ENCODE measurements around the gene ST7.

The ST7 gene

DNA sequence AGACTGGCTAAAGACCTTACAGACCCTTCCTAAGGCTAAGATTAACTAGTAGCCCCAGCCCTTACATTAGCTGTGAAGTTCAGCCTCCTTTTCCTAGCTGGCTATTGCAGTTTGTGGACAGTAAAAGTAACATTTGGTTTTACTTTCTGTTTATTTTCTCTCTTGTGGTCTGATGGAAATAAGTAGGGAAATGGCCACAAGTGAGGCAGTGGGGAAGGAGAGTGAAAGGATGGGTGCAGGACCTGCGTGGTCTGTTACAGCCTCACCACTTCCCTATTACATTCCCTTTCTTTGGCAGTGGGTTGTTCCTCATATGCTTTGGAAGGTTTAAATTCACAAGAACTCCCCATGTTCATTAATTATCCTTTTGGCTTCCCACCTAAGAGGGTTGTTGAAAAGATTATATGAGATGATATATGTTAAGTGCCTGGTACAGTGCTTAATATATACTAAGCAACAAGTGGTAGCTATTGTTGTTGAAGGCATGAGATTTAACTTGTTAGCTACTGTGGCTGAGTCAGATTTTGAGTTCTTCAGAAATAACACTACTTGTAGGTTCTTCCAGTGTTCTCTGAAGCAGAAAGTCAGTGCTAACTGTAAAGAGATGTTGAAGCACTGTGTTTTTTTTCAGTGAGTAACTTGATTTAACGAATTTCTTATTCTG, 181.7 kb downstream of the ST7 start:
- no peak for DNase-seq

DNA sequence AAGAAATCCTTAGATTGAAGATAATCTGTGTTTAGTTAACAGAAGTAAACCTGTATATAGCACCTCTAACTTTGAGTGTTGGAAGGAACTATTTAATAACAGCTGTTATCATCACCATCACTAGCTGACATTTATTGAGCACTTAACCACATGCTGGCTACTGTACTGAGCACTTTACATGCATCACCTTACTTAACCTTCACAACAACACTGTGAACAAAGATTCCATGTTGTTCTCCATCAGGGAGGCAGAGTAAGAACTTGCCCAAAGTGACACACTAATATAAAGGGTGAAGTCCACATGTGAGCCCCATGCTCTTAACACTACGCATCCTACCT, 182.2 kb downstream of the ST7 start:
- DNase-seq = no peak

DNA sequence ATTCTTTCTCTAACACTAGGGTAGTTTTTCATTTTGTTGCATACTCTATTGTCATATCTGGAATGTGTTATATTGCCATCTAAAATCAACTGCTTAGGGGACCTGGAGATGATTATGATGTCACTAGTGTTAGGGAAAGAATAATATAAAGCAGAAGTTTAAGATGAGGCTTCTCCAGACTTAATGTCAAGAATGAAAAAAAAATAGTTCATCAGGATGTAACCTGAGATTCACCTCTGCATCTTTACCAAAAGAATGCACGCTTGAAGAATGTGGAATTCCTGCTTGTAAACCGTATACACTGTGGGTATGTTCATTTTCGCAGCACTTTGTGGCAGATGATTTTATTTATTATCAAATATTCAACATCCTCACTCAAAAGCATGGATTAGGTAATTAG, 184.6 kb downstream of the ST7 start:
- DNase-seq = no peak

DNA sequence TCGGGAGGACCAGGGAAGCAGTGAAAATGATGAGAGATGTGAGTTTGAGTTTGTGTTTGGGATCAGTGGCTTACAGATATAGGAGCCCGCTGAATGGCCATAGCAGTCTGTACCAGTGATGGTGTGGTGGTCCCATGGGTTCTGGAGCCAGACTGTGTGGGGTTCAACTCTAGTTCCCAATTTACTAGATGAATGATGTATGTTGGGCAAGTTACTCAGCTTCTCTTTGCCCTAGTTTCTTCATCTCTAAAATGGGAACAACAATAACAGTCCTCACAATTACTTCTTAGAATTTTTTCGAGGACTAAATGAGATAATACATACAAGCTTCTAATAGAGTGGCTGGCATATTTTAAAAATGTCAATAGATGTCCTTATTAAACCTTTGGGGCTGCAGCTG, 185.2 kb downstream of the ST7 start:
- DNase-seq = no peak

DNA sequence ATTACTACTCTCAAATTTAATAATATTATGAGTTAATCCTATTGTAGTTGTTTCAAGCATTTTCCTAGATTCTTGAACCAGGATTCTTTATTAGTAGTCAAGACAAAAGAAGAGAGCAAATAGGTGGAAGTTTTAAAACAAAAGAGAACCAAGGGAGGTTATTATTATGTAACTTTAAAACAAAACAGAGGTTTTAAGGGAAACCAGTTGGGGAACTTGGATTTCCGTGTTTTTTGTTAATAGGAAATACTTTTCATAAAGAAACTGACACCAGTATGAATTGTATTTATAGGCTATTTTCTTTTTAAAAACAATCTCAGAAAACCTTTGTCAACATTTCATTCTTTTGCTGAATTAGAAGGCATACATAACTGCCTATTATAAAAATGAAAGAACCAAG, 185.7 kb downstream of the ST7 start:
- DNase-seq = no peak

DNA sequence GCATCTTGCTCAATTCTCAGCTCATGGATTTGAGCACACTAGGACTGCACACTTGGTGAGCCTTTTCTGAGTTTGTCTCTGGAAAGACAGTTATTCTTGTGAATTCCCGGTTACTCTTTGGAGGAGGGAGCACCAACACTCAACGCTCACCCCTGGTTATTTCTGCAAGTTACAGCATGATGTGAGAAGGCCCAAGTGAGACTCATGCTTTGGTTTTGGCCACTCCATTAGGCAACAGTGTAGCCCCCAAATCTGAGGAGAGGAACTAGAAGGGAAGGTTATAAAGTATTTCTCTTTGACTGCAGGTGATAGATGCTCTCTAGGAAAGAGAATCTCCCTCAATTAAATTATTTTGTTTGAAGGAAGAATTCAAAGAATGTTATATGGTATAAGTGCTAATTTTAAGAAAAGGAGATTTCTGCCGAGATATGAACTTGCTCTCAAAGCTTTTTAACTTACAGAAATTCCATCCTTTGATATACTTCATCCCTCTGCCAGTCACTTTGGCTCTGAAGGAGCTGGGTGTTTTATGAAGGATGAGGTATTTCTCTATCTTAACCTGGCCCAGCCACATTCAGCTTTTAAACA, 186.2 kb downstream of the ST7 start:
- no peak for DNase-seq

DNA sequence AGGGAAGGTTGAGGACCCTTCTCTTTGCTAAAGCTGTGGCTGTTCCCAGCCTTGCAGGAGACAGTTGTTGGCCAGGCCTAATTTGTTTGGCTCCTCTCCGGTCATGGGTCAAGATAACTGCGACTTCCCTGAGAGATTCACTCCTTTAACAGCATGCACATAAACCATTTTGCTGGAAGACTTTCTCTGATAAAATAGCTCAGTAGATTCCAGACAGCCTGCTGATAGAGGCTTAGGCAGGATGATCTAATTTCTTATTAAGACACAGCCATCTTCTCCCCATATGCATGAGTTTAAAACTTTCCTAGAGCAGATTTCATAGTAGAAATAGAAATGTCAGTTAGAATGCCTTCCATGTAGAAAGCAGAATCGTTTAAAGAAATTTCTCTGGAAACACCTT, 187.6 kb downstream of the ST7 start:
- no peak for DNase-seq

DNA sequence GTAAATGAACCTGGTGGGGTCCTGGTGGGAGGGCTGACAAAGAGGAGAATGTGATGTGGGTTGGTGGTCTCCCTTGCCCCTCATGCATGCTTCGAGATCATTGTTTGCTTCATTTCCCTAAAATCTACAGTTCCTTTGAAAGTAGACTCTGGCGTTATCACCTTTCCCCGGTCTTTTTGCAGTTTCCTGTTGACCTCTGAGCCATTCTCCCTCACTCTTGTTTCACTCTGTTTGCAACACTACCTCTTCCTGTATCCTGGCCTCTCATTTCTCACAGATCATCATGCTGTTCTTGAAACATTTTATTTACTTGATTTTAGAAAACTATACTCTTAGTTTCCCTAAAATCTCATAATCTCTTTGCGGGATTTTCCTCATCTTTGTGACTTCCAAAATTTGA, 189.8 kb downstream of the ST7 start:
- DNase-seq = no peak

DNA sequence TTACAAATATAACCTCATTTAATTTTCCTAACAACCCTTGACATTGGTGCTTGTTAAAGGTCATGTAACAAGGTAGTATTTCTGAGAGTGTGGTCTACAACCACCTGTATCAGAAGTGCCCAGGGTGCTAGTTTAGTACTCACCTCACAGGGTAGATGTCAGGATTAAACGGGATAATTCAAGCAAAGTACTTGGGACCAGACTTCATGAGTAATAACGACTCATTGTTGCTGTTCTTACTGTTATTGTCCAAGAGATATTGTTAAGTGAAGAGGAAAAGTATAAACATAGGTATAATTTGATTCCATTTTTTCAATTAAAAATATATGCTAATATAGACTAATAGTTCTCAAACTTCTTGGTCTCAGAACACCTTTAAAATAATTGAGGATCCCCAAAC, 190.3 kb downstream of the ST7 start:
- no peak for DNase-seq

DNA sequence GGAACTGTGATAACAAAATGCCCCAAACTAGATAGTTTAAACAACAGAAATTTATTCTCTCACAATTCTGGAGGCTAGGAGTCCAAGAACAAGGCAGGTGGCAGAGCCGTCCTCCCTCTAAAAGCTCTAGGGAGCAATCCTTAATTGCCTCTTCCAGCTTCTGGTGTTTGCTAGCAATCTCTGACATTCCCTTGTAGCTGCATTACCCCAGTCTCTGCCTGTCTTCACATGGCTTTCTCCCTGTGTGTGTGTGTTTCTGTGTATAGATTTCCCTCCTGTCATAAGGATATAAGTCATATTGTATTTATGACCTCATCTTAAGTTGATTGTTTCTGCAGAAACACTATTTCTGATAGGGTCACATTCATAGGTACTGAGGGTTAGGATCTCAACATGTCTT, 192.0 kb downstream of the ST7 start:
- no peak for DNase-seq

DNA sequence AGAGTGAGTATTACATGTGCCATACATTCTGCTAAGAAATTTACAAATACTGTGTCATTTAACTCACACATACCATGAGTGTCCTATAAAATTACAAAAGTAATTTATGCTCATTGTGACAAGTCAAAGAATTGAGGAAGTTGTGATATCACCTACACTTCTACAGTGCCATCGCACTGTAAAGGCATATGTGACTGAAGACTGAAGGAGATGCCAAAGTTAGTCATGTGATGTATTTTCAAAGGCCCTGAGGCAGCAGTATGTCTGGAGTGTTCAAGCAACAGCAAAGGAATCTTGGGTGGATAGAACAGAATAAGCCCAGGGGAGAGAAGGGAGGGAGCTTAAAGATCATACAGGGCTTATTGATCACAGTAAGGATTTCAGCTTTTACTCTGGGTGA, 192.8 kb downstream of the ST7 start:
- no peak for DNase-seq

DNA sequence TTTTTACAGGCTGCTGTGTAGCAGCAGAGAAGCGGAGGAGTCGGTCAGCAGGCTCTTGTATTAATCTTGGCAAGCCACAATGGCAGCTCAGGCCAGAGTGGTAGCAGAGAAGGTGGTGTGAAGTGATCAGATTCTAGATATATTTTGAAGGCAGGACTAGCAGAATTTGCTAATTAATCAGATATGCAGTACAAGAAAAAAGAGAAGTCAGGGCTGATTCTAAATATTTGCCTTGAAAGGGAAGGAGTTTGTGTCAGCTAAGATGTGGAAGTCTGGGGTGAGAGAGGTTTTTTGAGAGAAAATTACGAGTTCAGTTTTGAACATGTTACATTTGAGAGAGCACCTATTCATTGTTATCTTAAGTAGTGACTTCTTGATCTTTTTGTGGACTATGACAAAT, 193.2 kb downstream of the ST7 start:
- DNase-seq = no peak

DNA sequence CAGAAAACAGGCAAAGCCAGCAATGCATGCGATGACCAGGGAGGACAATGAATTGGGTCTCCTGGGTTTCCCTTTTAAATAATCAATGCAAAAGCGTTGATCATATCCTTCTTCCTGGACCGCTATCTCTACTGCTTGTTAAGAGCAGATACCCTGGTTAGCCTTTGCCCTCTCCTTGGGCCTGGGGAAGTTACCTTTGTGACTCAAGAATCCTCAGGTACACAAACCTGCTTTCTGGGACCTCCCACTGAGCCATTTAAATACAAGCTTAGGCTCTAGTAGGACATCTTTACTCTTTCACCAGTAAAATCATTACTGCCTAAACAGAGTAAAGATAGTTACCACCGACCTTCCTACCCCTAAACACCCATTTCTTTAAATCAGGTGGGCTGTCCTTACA, 195.7 kb downstream of the ST7 start:
- no peak for DNase-seq

DNA sequence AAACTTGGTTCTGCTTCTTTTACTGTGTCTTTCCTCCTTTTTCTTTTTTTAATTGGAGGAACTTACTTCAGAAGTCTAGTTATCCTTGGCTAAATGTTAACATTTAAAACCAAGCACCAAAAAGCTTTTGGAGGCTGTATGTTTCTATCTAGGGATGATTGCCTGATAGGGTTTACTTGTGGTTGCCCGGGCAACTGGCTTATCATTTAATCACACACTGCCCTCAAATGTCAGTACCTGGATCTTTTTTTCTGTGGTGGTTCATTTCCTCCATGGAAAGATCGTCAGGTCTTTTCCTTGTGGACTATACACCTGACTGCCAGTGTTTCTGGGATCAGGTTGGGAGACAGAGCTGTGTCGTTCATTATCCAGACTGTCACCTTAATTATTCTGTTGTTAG, 196.4 kb downstream of the ST7 start:
- DNase-seq = no peak

DNA sequence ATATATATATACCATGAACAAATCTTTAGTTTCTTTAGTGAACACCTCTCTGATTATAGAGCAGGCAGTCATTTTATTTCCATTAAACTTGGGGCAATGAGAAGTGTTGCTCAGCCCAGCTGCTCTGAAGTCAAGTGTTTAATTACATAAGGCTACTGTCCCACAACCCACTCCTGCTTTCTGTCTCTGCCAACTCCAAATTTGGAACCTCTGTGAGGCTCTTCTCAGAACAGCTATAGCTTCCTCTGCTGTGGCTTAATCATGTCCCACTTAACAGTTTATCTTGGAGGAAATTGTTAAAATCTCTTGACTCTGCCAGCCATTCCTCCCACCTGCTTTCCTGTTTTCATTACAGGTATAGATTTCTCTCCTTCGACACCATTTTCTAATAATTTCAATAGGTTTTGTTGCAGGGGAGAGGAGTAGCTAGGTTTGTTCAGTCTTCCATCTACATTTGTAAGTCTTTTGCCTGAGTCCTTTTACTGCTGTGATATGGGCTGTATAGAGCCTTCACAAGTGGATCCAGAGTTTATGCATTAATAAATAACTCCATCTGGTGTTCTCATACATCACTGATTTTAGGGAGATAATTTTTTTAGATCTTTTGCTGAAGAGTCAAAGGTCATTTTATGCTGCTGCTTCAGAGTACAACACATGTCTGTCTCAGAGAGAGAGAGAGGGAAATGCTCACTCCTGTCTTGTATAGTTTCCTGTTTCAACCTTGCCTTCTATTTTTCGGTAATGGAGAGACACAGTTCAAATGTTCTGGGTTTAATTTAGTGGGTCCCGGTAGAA, 199.1 kb downstream of the ST7 start:
- DNase-seq = no peak

DNA sequence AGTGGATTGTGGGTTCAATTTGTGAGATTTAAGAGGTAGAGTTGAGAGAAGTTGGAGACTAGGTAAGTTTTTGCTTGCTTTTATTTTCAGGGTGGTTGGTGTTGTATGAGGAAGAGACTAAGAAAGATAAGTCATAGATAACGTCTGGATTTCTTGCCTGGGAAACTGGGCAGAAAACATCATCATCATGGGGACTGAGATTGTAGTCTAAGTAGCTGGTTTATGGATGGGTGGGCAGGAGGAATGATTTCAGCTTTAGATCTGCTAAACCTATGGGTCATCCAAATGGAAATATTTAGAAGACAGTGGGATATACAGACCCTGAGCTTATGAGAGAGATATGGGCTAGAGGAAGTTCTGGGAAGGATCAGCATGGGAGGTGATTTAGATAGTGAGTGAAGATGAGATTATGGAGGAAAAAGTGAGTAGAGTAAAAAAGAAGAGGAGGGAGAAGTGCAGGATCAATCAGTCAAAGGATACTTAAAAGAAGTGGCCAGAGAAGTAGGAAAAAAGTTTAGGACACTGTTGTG, 199.8 kb downstream of the ST7 start:
- no peak for DNase-seq

DNA sequence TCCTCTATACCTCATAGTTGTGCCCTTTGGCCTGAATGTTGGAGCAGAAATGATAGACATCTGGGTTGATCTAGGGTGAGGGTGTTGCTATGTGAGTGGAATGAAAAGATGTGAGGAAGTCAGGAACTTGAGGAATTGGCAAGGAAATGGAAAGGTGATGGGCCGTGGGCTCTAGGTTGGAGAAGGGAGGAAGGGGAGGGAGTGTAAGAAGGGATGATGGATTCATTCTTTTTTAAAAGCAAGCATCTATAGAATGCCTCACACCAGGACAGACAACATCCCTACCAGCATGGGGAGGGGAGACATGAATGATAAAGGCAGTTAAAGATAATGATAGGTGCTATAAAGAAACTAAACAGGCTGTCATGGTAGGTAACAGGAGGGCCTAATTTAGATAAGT, 201.4 kb downstream of the ST7 start:
- no peak for DNase-seq

DNA sequence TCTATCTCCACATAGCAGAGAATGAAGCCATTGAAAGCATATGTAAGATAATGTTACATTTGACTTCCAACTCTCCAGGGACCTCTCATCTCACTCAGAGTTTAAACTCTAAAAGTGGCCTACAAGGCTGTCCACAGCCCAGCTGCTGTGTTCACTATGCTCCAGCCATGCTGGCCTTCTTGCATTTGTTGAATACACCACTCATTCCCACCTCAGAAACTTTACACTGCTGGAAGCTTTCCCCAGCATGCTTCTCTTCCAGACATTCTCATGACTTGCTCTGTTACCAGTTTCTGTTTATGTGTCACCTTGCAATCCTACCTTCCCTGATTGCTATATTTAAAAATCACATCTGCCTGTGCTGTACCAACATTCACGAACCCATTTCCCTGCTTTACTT, 202.4 kb downstream of the ST7 start:
- DNase-seq = no peak

DNA sequence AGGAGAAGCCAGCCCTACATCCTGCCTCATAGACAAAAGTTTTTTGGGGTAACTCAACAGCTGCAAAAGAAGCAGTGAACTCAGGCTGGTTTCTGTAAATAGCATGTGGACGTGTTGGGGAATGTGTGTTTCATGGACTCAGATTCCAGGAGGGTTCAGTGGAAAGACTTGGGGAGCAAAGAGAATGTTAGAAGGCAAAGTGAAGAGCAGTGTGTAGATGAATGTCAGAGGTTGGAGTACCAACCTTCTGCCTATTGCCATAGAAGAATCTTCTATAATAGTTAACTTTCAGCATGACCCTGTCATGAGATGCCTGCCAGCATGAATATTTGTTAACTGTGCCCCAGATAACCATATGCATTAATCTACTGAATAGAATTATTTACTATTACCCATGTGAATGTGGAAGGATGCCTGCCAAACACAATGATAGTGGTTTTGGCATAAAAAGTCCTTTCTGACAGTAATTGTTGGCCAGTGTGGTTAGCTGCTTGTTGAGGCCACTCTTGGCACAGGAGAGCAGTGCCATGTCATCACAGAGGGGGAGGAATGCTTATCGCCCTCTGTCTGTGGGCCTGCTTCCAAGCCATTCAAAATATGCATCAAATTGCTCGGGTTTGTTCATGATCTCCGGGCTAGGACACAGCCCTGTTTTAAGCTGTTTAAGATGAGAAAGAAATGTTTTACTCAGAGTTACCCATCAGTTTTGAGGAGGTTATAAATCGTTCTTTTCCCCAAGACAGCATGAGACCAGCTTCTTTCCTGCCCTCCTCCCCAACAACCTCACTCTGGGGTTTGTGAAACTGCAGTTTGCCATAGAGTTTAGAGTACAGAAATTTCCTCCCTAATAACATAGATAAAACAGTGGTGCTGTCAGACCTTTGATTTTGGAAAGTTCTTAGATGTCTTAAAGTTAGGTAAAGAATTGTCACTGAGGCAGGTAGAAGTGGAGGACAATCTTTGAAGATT, 204.2 kb downstream of the ST7 start:
- no peak for DNase-seq

DNA sequence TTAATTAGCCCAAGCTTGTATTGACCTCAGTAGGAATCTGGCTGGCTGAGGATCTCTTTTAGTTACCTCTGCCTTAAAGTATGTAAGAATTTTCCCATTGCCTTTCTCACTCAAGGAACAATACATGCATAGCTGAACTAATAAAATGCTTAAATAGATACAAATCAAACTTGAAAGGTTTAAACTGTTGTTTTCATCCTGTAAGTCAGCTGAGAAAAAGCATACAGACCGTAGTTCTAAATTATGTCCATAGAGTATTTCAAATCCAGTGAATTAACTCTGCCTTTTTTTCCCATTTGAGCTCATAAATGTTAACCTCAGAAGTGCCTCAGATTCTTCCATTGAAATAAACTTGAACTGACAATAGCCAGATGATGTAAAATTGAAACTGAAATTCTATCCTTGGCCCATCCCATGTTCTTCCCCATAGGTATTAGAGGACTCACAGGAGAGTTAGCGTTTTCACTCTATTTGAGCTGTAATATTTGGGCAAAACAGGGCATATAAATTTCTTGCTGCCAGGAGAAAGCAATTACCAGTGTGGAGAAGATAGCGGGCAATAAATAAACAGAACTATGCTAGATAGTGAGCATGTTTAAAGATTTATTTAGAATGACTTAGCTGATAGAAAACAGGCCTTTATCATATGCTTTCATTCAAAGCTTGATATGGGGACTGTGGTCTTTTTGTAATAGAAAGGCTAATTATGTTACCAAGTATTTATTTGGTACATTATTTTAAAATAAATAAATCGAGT, 205.8 kb downstream of the ST7 start:
- DNase-seq = no peak

DNA sequence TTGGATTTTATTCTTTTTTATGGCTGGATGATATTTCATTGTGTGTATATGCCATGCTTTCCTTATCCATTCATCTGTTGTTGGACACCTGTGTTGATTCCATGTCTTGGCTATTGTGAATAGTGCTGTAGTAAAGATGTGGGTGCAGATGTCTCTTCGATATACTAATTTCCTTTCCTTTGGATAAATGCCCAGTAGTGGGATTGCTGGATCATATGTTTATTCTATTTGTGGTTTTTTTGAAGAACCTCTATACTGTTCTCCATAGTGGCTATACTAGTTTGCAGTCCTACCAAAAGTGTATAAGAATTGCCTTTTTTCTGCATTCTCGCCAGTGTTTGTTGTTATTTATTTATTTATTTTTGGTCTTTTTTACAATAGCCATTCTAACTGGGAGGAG, 209.8 kb downstream of the ST7 start:
- DNase-seq = no peak

DNA sequence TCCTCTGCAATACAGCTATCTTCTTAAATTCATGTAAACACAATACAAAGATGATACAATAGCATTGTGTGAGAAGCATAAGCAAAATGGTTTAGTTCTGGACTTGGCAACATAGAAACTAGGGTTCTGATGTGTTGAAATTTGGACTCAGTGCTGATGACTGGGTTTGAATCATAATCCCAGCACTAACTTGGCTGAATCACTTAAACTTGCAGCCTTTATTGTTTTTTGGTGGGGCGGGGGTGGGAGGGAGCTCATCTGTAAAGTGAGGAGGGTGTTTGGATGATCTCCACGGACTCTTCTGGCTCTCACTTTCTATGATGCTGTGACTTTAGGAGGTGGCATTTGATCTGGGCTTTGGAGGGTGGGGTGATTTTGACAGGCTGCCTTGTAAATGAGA, 211.3 kb downstream of the ST7 start:
- DNase-seq = no peak
